HG03558 (cell line): ENCODE data around the gene HYAL2.

ENCODE experiments used
- ATAC-seq: cut with Tn5 transposase; IDR thresholded peaks from one replicate; pipeline ENCODE4 v1.9.1; 2021; ENCODE audit warnings: moderate number of reproducible peaks; ENCODE audit not compliant: unreplicated experiment; ENCODE audit errors: extremely low read depth

Gene HYAL2, protein sequence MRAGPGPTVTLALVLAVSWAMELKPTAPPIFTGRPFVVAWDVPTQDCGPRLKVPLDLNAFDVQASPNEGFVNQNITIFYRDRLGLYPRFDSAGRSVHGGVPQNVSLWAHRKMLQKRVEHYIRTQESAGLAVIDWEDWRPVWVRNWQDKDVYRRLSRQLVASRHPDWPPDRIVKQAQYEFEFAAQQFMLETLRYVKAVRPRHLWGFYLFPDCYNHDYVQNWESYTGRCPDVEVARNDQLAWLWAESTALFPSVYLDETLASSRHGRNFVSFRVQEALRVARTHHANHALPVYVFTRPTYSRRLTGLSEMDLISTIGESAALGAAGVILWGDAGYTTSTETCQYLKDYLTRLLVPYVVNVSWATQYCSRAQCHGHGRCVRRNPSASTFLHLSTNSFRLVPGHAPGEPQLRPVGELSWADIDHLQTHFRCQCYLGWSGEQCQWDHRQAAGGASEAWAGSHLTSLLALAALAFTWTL

DNA sequence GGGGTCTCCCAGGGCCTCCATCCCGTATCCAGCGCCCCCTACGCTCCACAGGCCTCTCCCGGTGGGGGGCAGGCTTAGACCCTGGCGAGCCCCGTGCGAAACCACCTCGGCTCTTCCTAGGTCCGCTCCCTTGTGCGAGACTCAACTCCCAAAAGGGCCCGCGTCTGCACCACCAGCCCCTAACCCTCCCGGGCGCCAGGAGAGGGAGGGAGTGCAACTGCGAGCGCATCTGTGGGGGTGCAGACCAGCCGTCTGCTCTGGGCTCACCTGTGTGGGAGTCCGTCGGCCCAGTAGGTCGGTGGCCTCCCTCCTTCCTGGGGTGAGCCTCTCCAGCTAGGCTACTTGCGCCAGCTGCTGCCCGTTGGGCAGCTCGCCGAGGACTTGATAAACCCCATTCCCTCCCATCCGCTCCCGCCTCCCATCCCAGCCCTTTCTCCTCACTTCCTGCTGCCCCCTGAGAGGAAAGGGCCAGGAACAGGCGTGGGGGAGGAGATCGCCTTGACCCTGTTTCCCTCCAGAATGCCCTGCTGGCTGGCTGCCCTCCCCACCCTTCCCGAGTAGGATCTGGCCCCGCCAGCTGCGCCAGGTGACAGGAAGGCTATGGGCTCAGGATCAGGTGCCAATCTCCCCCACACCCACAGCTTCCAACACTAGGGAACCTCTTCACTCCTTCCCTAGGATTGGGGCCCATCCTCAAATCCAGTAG is at the start of gene HYAL2:
HYAL2 (minus strand) TSS at position 360 of the 706 bp plus-strand sequence. CDS start 2,256 bp downstream, outside the sequence.
- ATAC-seq: no peak

GRCh38 chr3:50371133-50371685 is 48.7 kb upstream of the HYAL2 start:
- ATAC-seq: no peak

DNA sequence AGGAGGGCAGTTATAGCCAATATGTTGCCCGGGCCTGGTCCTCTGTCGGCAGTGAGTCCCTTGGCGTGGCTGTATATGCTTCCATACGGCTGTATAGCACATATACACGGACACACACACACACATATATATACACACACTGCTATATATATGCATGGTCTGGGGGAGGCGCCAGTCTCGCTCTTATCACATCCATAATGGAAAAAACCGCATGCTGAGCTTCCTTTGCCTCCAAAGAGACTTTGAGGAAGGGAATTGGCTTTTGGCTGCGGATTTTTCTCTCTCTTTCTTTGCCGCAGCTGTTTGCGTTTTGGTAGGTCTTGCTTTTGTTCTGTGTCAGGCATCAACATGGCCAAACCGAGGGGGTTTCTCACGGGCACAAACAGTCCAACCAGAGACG is 48.0 kb upstream of the HYAL2 start:
- no peak for ATAC-seq

DNA sequence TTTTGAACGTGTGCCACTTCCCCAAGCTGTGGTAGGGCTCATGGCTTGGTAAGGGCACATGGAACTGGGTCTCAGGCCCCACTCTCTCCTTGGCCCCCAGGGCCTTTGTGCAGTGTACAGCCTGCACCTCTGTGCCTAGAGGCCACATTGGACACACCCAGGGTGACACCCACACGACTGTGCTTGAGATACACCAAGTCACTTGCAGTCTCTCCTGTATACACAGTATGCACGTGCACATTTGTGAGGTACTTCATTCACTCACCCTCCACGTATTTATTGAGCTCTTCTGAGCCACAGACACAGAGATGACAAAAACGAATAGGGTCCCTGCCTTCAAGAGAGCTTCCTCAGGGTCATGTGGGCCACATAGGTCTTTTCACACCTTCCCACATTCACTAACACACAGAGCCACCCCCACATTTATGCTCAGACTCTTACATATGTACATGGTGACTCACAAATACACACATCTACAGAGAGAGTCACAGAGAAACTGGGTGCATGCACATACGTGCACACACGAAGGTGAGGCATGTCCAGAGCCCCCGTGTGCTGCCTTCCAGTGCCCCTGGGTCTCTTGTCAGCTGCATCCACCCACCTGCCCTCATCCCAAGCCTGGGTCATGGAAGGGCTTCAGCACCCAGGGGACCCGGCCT is 46.6 kb upstream of the HYAL2 start:
- ATAC-seq: no peak

- no peak for ATAC-seq
Observed at GRCh38 chr3:50365842-50366220, 43.3 kb upstream of the HYAL2 start.

- ATAC-seq: peak; percentile 54
Observed at GRCh38 chr3:50365080-50365841, 42.7 kb upstream of the HYAL2 start.

- ATAC-seq: no peak
Observed at GRCh38 chr3:50364573-50365079, 42.1 kb upstream of the HYAL2 start.

GRCh38 chr3:50359760-50360110 is 37.2 kb upstream of the HYAL2 start:
- no peak for ATAC-seq

DNA sequence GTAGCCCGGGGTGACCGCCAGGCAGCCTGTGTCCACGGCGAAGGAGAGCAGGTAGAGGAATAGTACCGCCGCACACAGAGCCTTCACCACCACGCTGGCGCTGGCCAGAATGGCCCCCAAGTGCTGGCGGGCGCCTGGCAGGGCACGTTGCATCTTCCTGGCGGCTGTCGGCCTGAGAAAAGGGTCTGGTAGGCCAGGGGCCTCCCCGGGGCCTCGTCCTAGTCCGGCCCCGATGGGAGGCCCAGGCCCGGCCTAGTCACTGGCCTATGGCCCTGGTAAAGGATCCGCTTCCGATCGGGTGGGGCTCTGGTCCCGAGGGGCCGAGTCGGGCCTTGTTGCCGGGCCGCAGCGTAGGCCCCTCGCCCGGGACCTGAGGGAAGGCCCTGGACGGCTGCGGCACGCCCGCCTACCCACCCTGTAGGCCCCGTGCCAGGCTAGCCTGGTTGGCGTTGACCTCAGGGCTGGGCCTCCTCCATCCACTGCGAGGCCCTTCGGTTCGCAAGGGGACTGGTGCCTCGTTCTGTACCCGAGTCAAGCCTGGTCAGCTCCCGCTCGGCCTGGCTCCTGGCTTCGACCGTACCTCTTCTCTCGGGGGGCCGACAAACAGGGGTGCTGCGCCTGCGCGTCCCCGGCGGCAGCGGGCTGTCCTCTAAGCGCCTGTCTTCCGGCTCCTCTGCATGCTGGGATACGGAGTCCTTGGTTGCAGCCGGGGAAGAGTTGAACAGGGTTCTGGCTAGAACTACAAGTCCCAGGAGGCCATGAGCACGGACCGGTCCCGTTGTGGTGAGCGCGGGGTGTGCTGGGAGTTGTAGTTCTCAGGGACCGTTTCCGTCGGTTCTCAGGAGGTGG is 36.6 kb upstream of the HYAL2 start, which contains the start of gene TMEM115:
TMEM115 (minus strand) TSS at position 611 of the 849 bp plus-strand sequence; CDS start at position 153, 458 bp downstream.
- ATAC-seq: peak; percentile 90

DNA sequence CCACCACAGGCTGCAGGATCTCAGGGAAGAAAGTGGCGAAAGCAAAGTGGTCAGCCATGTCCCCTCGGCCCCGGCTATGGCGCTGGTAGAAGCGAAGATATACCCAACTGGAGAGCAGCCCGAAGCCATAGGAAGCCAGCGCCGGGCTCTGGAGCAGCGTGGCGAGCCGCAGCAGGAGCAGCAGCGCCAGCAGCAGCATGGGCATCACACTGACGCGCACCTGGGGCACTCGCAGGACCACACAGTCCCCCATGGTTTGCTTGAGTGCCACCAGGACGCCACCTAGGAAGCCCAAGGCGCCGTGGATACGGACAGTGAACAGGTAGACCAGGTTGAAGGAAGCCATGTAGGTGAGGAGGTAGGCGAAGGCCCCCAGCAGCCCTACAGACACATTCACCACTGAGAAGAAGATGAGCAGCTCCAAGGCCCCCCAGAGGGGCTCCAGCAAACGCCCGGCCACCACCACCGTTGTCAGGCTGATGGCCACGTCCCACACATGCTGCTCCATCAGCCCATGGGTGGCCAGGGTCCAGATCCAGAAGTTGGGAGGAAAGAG is 35.9 kb upstream of the HYAL2 start:
- ATAC-seq: no peak

- ATAC-seq: no peak
Observed at GRCh38 chr3:50357481-50357880, 34.9 kb upstream of the HYAL2 start.

GRCh38 chr3:50356553-50356952 is 34.0 kb upstream of the HYAL2 start:
- no peak for ATAC-seq

- ATAC-seq: no peak
Observed at GRCh38 chr3:50355829-50356552, 33.4 kb upstream of the HYAL2 start.

DNA sequence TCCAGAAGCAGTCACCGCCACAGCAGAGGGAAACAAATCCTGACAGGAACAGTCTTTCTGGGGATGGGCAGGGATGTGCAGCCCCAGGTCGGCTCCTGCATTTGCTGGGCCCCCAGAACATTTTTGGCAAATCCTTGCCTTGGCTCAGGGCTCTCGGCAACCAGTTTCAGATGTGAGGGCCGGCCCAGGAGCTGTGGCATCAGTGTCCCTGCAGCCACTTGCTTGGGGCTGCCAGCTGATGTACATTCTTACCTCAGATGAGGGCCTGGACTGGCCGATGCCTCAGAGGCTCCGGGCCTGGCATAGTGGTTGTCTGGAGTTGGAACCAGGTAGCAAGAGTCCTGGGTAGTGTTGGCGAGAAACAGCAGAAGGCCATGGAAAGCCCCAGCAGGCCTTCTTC is 32.3 kb upstream of the HYAL2 start:
- no peak for ATAC-seq

DNA sequence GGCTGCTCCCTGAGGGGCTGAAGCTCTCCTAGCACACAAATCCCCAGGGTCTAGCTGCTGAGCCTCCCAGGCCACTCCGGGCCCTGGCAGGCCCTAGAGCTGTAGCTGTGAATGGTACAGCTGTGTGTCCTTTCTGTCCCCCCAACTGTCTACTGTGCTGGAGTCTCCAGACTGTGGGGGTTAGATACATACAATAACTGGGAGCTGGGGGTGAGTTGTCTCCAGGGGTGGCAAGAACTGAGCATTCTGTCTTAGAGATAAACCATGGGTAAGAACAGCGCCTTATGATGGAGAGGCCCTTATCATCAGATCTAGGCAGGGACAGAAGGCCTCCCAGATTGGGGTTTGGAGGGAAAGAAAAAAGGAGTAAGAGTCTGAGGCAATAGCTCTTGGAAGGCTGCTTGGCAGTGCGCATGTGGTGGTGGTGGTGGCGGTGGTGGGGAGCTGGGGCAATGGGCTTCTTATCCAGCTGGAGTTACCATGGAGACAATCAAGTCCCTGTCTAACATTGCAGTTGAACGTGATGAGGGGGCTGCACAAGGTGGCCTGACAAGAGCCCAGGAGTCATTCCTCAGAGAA is 31.7 kb upstream of the HYAL2 start:
- no peak for ATAC-seq

- no peak for ATAC-seq
Observed at GRCh38 chr3:50353245-50354004, 30.9 kb upstream of the HYAL2 start.

- no peak for ATAC-seq
Observed at GRCh38 chr3:50352781-50353180, 30.2 kb upstream of the HYAL2 start.
